Endodermal cell (in vitro differentiated cells): ENCODE results near the gene ERBB4. TPM values are rescaled to one million over a fixed set of nuclear protein-coding genes. Genes with fewer than 3 reads are reported as not detected.

ENCODE experiments used
- DNase-seq: peaks from one replicate; pipeline ENCODE4 v3.0.0-alpha.2; 2017
- H3K27ac ChIP-seq: 2 replicates; pipeline ENCODE4 v1.5.1; 2013; ENCODE audit warnings: mild to moderate bottlenecking, low read depth, low read length, moderate library complexity
- H3K27me3 ChIP-seq: 2 replicates; pipeline ENCODE4 v1.6.1; 2013; ENCODE audit warnings: mild to moderate bottlenecking, low read length, moderate library complexity; ENCODE audit not compliant: insufficient read depth, control insufficient read depth, poor library complexity, severe bottlenecking
- H3K36me3 ChIP-seq: 2 replicates; pipeline ENCODE4 v1.7.0; 2013; ENCODE audit warnings: mild to moderate bottlenecking, low read length, moderate library complexity; ENCODE audit not compliant: control insufficient read depth, insufficient read depth
- H3K4me1 ChIP-seq: one replicate; pipeline ENCODE4 v1.7.0; 2013; ENCODE audit warnings: low read length; ENCODE audit not compliant: control insufficient read depth, insufficient read depth
- H3K4me3 ChIP-seq: 2 replicates; pipeline ENCODE4 v1.5.1; 2013; ENCODE audit warnings: mild to moderate bottlenecking, low read length, moderate library complexity
- H3K9ac ChIP-seq: 2 replicates; pipeline ENCODE4 v1.6.1; 2013; ENCODE audit warnings: mild to moderate bottlenecking, low read length, moderate library complexity; ENCODE audit not compliant: poor library complexity, severe bottlenecking; ENCODE audit errors: extremely low read depth
- H3K9me3 ChIP-seq: 2 replicates; pipeline ENCODE4 v1.6.1; 2013; ENCODE audit warnings: mild to moderate bottlenecking, low read length, moderate library complexity; ENCODE audit not compliant: control insufficient read depth
- H3K27ac Mint-ChIP-seq: 2 replicates; pipeline ENCODE4 v1.8.0; 2020; ENCODE audit warnings: mixed read lengths
- H3K27me3 Mint-ChIP-seq: 2 replicates; pipeline ENCODE4 v1.8.0; 2021; ENCODE audit warnings: mild to moderate bottlenecking, mixed read lengths; ENCODE audit not compliant: insufficient read depth
- H3K36me3 Mint-ChIP-seq: 2 replicates; pipeline ENCODE4 v1.8.0; 2020; ENCODE audit warnings: low read depth, mixed read lengths
- H3K4me1 Mint-ChIP-seq: 2 replicates; pipeline ENCODE4 v1.8.0; 2020; ENCODE audit warnings: mixed read lengths
- H3K4me3 Mint-ChIP-seq: 2 replicates; pipeline ENCODE4 v1.8.0; 2020; ENCODE audit warnings: mild to moderate bottlenecking, moderate library complexity, mixed read lengths
- H3K9me3 Mint-ChIP-seq: 2 replicates; pipeline ENCODE4 v1.8.0; 2020; ENCODE audit warnings: mild to moderate bottlenecking, mixed read lengths
- CTCF ChIP-seq: fragments of 200-600 bp; sonication (generic); conservative IDR thresholded peaks from 2 replicates; pipeline ENCODE4 v1.5.0; 2021; ENCODE audit warnings: antibody characterized with exemption, mild to moderate bottlenecking
- WGBS, 2 experiments: methylation state at CpG; one replicate each; pipeline versions ENCODE4 v1.1.5 to v1.1.7; 2013; ENCODE audit warnings: missing lambda C conversion rate in 2 of 2, mixed read lengths in 1 of 2; ENCODE audit not compliant: insufficient coverage in 1 of 2, insufficient read length in 1 of 2; 5-methylcytosine and 5-hydroxymethylcytosine counted together
- total RNA-seq, 2 donors: library from RNA; stranded (reverse); fragmentation: NEBNext Ultra II Directional in 1 of 2; extraction: Animal tissue kit (Norgen Biotek cat#: 25700) in 1 of 2; gene quantifications; 2 replicates in 1 of 2; 3 replicates in 1 of 2; pipeline ENCODE4 v1.2.1, GENCODE V29; 2021

The ERBB4 gene
- total RNA-seq, 2 donors from 2014 or later, result 154 to 158 TPM

GRCh38 chr2:212276813-212277212 is 261.8 kb downstream of the ERBB4 start:
- Mint-ChIP-seq H3K27ac (no peak overlapping the region), H3K4me1 (no peaks in the 10 kb centered on the region), H3K27me3 (no peaks in the 10 kb centered on the region), H3K9me3 (no peaks in the 10 kb centered on the region), H3K4me3 (no peak overlapping the region), H3K36me3 (no peaks in the 10 kb centered on the region)
- Histone ChIP-seq H3K36me3 (no peaks in the 10 kb centered on the region), H3K27ac (no peak overlapping the region), H3K9ac (no peak overlapping the region), H3K4me1 (no peaks in the 10 kb centered on the region), H3K4me3 (no peak overlapping the region), H3K9me3 (no peaks in the 10 kb centered on the region), H3K27me3 (no peaks in the 10 kb centered on the region)
- 99 to 100% methylated on average over 2 to 3 of the region's 3 CpGs for WGBS, 2 experiments
- DNase-seq, result no peak
- TF ChIP-seq CTCF, result no peak

- Histone ChIP-seq H3K9me3 (no peaks in the 10 kb centered on the region), H3K36me3 (no peaks in the 10 kb centered on the region), H3K4me3 (no peak overlapping the region), H3K4me1 (no peaks in the 10 kb centered on the region), H3K27me3 (no peaks in the 10 kb centered on the region), H3K27ac (no peak overlapping the region), H3K9ac (no peak overlapping the region)
- H3K4me3 Mint-ChIP-seq, result no peak overlapping the region
- DNase-seq, result no peak
- TF ChIP-seq CTCF, result no peak
- H3K27me3 Mint-ChIP-seq, result no peaks in the 10 kb centered on the region
- H3K36me3 Mint-ChIP-seq, result no peaks in the 10 kb centered on the region
- 100% methylated on average over 2 of the region's 2 CpGs; no CpG with 5 or more reads in 1 of the 2 experiments for WGBS, 2 experiments
- H3K9me3 Mint-ChIP-seq, result no peaks in the 10 kb centered on the region
- no peak overlapping the region for H3K27ac Mint-ChIP-seq
- H3K4me1 Mint-ChIP-seq, result no peaks in the 10 kb centered on the region
Measured at GRCh38 chr2:212274215-212274614, 264.4 kb downstream of the ERBB4 start.

- Histone ChIP-seq H3K27me3 (no peaks in the 10 kb centered on the region), H3K4me3 (no peak overlapping the region), H3K9ac (no peak overlapping the region), H3K27ac (no peak overlapping the region), H3K4me1 (no peaks in the 10 kb centered on the region), H3K36me3 (no peaks in the 10 kb centered on the region), H3K9me3 (no peaks in the 10 kb centered on the region)
- 85 to 100% methylated on average over 1 to 3 of the region's 3 CpGs for WGBS, 2 experiments
- no peak for DNase-seq
- no peak for TF ChIP-seq CTCF
- Mint-ChIP-seq H3K27me3 (no peaks in the 10 kb centered on the region), H3K4me3 (no peak overlapping the region), H3K36me3 (no peaks in the 10 kb centered on the region), H3K9me3 (no peaks in the 10 kb centered on the region), H3K27ac (no peak overlapping the region), H3K4me1 (no peaks in the 10 kb centered on the region)
Measured at GRCh38 chr2:212271583-212271982, 267.0 kb downstream of the ERBB4 start.
